ENCODE data around the gene TFG. TPM values are rescaled to one million over a fixed set of nuclear protein-coding genes. Genes with fewer than 3 reads are reported as not detected.

The TFG gene
- total RNA-seq, 4 donors from 2014 or later = 61.0 to 74.4 (median 64.9) TPM

DNA sequence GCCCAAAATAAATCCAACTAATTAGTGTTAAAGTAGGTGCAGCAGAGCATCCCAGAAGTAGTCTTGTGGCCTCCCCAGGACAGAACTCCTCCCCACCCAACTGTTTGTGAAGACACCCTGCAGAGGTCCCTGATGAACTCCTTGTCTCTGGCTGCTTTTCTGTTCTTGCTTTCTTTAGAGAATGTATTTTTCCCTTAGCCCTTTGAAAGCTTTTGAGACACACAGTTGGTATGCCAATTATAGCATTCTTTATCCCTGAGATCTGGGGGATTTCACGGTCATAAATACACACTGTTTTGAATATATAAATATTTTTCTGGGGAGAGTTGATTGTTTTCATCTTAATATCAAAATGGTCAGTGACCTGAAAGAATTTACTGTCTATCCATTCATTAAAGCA lies 9.8 kb downstream of the TFG start:
- Histone ChIP-seq H3K36me3 (peaks cover 11 to 67% (median 42%) of the 10 kb centered on the region in 4 donors), H3K4me3 (no peak overlapping the region), H3K4me1 (peaks cover 14 to 43% (median 30%) of the 10 kb centered on the region in 4 donors), H3K9me3 (no peaks in the 10 kb centered on the region), H3K27me3 (no peaks in the 10 kb centered on the region), H3K27ac (replicated peaks in 1 of 4) (no peak overlapping the region)
- no peak for DNase-seq (ENCODE audit: extremely low spot score)
- no peak for TF ChIP-seq EP300 (IDR thresholded peaks at IDR 0.05)
- TF ChIP-seq, protein P1, sequence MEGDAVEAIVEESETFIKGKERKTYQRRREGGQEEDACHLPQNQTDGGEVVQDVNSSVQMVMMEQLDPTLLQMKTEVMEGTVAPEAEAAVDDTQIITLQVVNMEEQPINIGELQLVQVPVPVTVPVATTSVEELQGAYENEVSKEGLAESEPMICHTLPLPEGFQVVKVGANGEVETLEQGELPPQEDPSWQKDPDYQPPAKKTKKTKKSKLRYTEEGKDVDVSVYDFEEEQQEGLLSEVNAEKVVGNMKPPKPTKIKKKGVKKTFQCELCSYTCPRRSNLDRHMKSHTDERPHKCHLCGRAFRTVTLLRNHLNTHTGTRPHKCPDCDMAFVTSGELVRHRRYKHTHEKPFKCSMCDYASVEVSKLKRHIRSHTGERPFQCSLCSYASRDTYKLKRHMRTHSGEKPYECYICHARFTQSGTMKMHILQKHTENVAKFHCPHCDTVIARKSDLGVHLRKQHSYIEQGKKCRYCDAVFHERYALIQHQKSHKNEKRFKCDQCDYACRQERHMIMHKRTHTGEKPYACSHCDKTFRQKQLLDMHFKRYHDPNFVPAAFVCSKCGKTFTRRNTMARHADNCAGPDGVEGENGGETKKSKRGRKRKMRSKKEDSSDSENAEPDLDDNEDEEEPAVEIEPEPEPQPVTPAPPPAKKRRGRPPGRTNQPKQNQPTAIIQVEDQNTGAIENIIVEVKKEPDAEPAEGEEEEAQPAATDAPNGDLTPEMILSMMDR (IDR thresholded peaks at IDR 0.05) = no peak
- TF ChIP-seq POLR2A (IDR thresholded peaks at IDR 0.05; ENCODE audit: low read depth) = no peak
- no peak for TF ChIP-seq POLR2AphosphoS5 (IDR thresholded peaks at IDR 0.05)
- 56% methylated on average over 1 of the region's 1 CpG for WGBS
- intact Hi-C loops (cut with DNase I) = no loop called here

- no peak for DNase-seq (ENCODE audit: extremely low spot score)
- Histone ChIP-seq H3K36me3 (peaks cover 10 to 63% (median 34%) of the 10 kb centered on the region in 4 donors), H3K4me3 (no peak overlapping the region), H3K27ac (replicated peaks in 1 of 4) (no peak overlapping the region), H3K27me3 (no peaks in the 10 kb centered on the region), H3K4me1 (peaks cover 7 to 32% (median 24%) of the 10 kb centered on the region in 4 donors), H3K9me3 (no peaks in the 10 kb centered on the region)
- no peak for TF ChIP-seq EP300 (IDR thresholded peaks at IDR 0.05)
- TF ChIP-seq, protein P1 (IDR thresholded peaks at IDR 0.05) = no peak
- no peak for TF ChIP-seq POLR2AphosphoS5 (IDR thresholded peaks at IDR 0.05)
- intact Hi-C loops (cut with DNase I) = no loop called here
- WGBS = 79% methylated on average over 5 of the region's 5 CpGs
These were observed 11.1 kb downstream of the TFG start for GRCh38 chr3:100720426-100720825.

DNA sequence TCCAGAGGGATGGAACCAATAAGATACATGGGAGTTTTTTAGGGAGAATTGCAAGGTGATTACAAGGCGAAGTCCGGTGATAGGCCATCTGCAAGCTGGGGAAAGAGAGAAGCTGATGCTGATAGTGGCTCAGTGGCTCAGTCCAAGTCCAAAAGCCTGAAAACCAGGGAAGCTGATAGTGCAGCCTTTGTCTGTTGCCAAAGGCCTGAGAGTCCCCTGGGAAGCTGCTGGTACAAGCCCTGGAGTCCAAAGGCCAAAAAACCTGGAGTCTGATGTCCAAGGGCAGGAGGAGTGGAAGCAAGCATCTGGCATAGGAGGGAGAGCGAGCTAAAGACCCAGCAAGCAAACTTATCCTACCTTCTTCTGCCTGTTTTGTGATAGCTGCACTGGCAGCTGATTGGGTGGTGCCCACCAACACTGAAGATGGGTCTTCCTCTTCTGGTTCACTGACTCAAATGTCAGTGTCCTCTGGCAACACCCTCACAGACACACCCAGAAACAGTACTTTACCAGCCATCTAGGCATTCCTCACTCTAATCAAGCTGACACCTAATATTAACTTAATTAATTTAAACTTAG lies 16.7 kb downstream of the TFG start:
- WGBS = 98% methylated on average over 3 of the region's 3 CpGs
- Histone ChIP-seq H3K36me3 (peaks cover 11 to 60% (median 35%) of the 10 kb centered on the region in 4 donors), H3K9me3 (no peaks in the 10 kb centered on the region), H3K27ac (replicated peaks in 1 of 4) (no peak overlapping the region), H3K27me3 (no peaks in the 10 kb centered on the region), H3K4me3 (no peak overlapping the region), H3K4me1 (peaks cover 8 to 28% (median 19%) of the 10 kb centered on the region in 4 donors)
- intact Hi-C loops (cut with DNase I) = no loop called here
- TF ChIP-seq POLR2AphosphoS5 (IDR thresholded peaks at IDR 0.05) = no peak
- TF ChIP-seq POLR2A (IDR thresholded peaks at IDR 0.05; ENCODE audit: low read depth) = no peak
- TF ChIP-seq, protein P1 (IDR thresholded peaks at IDR 0.05) = no peak
- TF ChIP-seq EP300 (IDR thresholded peaks at IDR 0.05) = no peak
- DNase-seq (ENCODE audit: extremely low spot score) = no peak

DNA sequence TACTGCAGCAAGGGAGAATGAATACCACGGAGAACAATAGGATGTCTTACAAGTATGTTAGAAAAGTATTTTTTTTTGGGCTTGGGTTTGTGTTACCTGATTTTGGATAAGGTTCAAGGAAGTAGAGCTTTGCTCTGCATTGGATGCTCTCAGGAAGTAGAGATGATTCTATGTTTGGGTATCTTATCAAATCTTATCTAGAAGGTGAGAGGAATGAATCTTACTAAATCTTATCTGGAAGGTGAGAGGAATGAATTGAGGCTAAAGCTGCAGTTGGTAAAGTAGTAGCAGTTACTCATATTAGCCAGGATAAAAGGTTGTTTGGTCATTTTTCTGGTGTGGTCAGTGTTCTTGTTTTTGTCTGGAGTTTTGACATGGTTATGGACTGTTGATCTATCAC lies 17.4 kb downstream of the TFG start:
- TF ChIP-seq POLR2AphosphoS5 (IDR thresholded peaks at IDR 0.05) (no peak), POLR2A (IDR thresholded peaks at IDR 0.05; ENCODE audit: low read depth) (no peak), EP300 (IDR thresholded peaks at IDR 0.05) (no peak)
- TF ChIP-seq, protein P1 (IDR thresholded peaks at IDR 0.05) = no peak
- H3K4me1 ChIP-seq = peaks cover 8 to 30% (median 19%) of the 10 kb centered on the region in 4 donors
- H3K36me3 ChIP-seq = peaks cover 7 to 53% (median 32%) of the 10 kb centered on the region in 4 donors
- no peak for DNase-seq (ENCODE audit: extremely low spot score)
- WGBS = 81% methylated on average over 1 of the region's 1 CpG
- intact Hi-C loops (cut with DNase I) = no loop called here
- no peak overlapping the region for H3K4me3 ChIP-seq
- H3K9me3 ChIP-seq = no peaks in the 10 kb centered on the region
- no peaks in the 10 kb centered on the region for H3K27me3 ChIP-seq
- no peak overlapping the region for H3K27ac ChIP-seq (replicated peaks in 1 of 4)

DNA sequence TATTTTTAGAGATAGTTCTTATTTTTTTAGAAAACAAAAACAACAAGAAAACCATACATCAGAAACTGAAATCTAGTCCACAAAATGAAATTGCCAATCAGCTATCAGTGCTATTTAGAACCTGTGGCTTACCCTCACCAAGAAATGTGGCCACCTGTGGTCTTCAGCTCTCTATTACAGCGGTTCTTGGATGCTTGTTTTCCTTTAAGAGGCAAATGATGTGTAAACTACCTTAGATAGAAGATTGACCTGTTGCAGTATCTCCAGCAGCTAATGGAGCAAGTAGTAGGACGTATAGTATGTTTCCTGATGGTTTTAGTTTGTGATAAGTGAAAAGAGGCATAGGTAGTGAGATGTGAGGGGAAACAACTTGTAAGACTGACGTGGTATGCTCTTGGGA lies 21.2 kb downstream of the TFG start:
- Histone ChIP-seq H3K27me3 (no peaks in the 10 kb centered on the region), H3K36me3 (peaks cover 9 to 54% (median 32%) of the 10 kb centered on the region in 4 donors), H3K27ac (replicated peaks in 1 of 4) (no peak overlapping the region), H3K9me3 (no peaks in the 10 kb centered on the region), H3K4me1 (peaks cover 8 to 30% (median 25%) of the 10 kb centered on the region in 4 donors), H3K4me3 (no peak overlapping the region)
- intact Hi-C loops (cut with DNase I) = no loop called here
- 71% methylated on average over 3 of the region's 3 CpGs for WGBS
- TF ChIP-seq POLR2AphosphoS5 (IDR thresholded peaks at IDR 0.05) (no peak), EP300 (IDR thresholded peaks at IDR 0.05) (no peak), POLR2A (IDR thresholded peaks at IDR 0.05; ENCODE audit: low read depth) (no peak)
- TF ChIP-seq, protein P1 (IDR thresholded peaks at IDR 0.05) = no peak
- DNase-seq (ENCODE audit: extremely low spot score) = no peak
